Gastrocnemius medialis (tissue), 4 donors: Measurements from ENCODE around the gene GVQW3. TPM values are rescaled to one million over a fixed set of nuclear protein-coding genes. Genes with fewer than 3 reads are reported as not detected.

Experiments used
- ATAC-seq, 2 donors: fragments of 150-250 bp; one replicate each; pipeline ENCODE4 v1.9.1; 2016
- DNase-seq, 2 donors: peaks; one replicate each; pipeline ENCODE4 v3.0.0-alpha.2; 2019
- H3K27ac ChIP-seq, 4 donors: fragments of 200-600 bp; sonication (generic); 1 replicate in 1 of 4; 2 replicates in 3 of 4; pipeline ENCODE4 v1.5.1; 2016 to 2018; ENCODE audit warnings: mild to moderate bottlenecking in 2 of 4, moderate library complexity in 1 of 4
- H3K27me3 ChIP-seq, 3 donors: fragments of 200-600 bp; sonication (generic) in 2 of 3; 1 replicate in 1 of 3; 2 replicates in 2 of 3; pipeline versions ENCODE4 v1.5.1 to v1.6.0; 2016 to 2019; ENCODE audit warnings: mild to moderate bottlenecking in 1 of 3, moderate library complexity in 1 of 3
- H3K36me3 ChIP-seq, 2 donors: fragments of 200-600 bp; sonication (generic) in 1 of 2; one replicate each; pipeline ENCODE4 v1.5.1; 2017 to 2018
- H3K4me1 ChIP-seq, 2 donors: fragments of 200-600 bp; sonication (generic) in 1 of 2; one replicate each; pipeline ENCODE4 v1.5.1; 2016 to 2017; ENCODE audit warnings: mild to moderate bottlenecking in 2 of 2
- H3K4me3 ChIP-seq, 4 donors: fragments of 200-600 bp; sonication (generic) in 3 of 4; 1 replicate in 1 of 4; 2 replicates in 3 of 4; pipeline ENCODE4 v1.5.1; 2016 to 2019; ENCODE audit warnings: mild to moderate bottlenecking in 2 of 4
- H3K9me3 ChIP-seq, 3 donors: fragments of 200-600 bp; sonication (generic) in 2 of 3; 1 replicate in 1 of 3; 2 replicates in 2 of 3; pipeline ENCODE4 v1.5.1; 2016 to 2019
- CTCF ChIP-seq, 5 experiments: fragments of 450-650 bp in 3 of 5; fragments of 200-600 bp in 2 of 5; sonication (generic) in 2 of 5; IDR thresholded peaks in 4 of 5; conservative IDR thresholded peaks in 1 of 5; 1 replicate in 4 of 5; 2 replicates in 1 of 5; pipeline ENCODE4 v1.5.1; 2016 to 2019; ENCODE audit warnings: antibody characterized with exemption in 5 of 5, mild to moderate bottlenecking in 3 of 5, moderate library complexity in 3 of 5
- POLR2A ChIP-seq, 2 donors: fragments of 450-650 bp; IDR thresholded peaks; one replicate each; pipeline ENCODE4 v1.6.1; 2017; ENCODE audit warnings: antibody characterized with exemption in 2 of 2, mild to moderate bottlenecking in 2 of 2, moderate library complexity in 2 of 2
- in situ Hi-C, 4 donors: fragments of 200-750 bp; cut with MboI; loops; one replicate each; pipeline versions ENCODE4 v1.15.0 to v1.8.0; 2017; ENCODE audit warnings: low sequenced_read_pairs in 4 of 4
- intact Hi-C: fragments of 100-400 bp; cut with DNase I; formaldehyde crosslinking; loops from one replicate; pipeline ENCODE4 v1.15.1; 2023; ENCODE audit warnings: low total_unique reads
- total RNA-seq, 4 donors: library from RNA; depleted of rRNA; stranded (reverse); fragments of >200 nt; gene quantifications; one replicate each; pipeline versions ENCODE4 v1.1.0 to v1.2.3, GENCODE V29; 2016

The GVQW3 gene
- total RNA-seq, 4 donors from 2014 or later, result 0.07 to 0.70 (median 0.33) TPM

- intact Hi-C loops, result no loop called here
- no peaks in the 10 kb centered on the region for H3K9me3 ChIP-seq
- H3K27ac ChIP-seq, result no peak overlapping the region
- no peak for DNase-seq
- no peak overlapping the region for H3K4me3 ChIP-seq
- in situ Hi-C loops, result no loop called here
- peaks cover 0 to 40% of the 10 kb centered on the region in 2 donors for H3K36me3 ChIP-seq
- no peaks in the 10 kb centered on the region for H3K27me3 ChIP-seq
- no peaks in the 10 kb centered on the region for H3K4me1 ChIP-seq
- no peak for ATAC-seq
- TF ChIP-seq POLR2A (IDR thresholded peaks at IDR 0.05) (no peak), CTCF (IDR thresholded peaks at IDR 0.05 in 4 of 5, conservative IDR thresholded peaks at IDR 0.05 in 1 of 5) (no peak)
These were observed 26.0 kb upstream of the GVQW3 start for GRCh38 chr11:76355172-76355571.

- H3K27me3 ChIP-seq, result no peaks in the 10 kb centered on the region
- H3K4me3 ChIP-seq, result no peak overlapping the region
- in situ Hi-C loops (no loop called here), intact Hi-C loops (no loop called here)
- no peak for ATAC-seq
- peaks cover 5 to 13% of the 10 kb centered on the region in 2 donors for H3K4me1 ChIP-seq
- no peak for DNase-seq
- peaks cover 3 to 23% of the 10 kb centered on the region in 2 donors for H3K36me3 ChIP-seq
- H3K27ac ChIP-seq, result no peak overlapping the region
- no peaks in the 10 kb centered on the region for H3K9me3 ChIP-seq
- no peak for TF ChIP-seq CTCF (IDR thresholded peaks at IDR 0.05 in 4 of 5, conservative IDR thresholded peaks at IDR 0.05 in 1 of 5)
- no peak for TF ChIP-seq POLR2A (IDR thresholded peaks at IDR 0.05)
These were observed 19.7 kb upstream of the GVQW3 start for GRCh38 chr11:76361374-76361773.

- intact Hi-C loops, result no loop called here
- ATAC-seq (no peak), DNase-seq (no peak)
- Histone ChIP-seq H3K27ac (no peak overlapping the region), H3K36me3 (peaks cover 3 to 23% of the 10 kb centered on the region in 2 donors), H3K9me3 (no peaks in the 10 kb centered on the region), H3K4me1 (peaks cover 8 to 15% of the 10 kb centered on the region in 2 donors), H3K27me3 (no peaks in the 10 kb centered on the region), H3K4me3 (no peak overlapping the region)
- in situ Hi-C loops, result no loop called here
- TF ChIP-seq POLR2A (IDR thresholded peaks at IDR 0.05) (no peak), CTCF (IDR thresholded peaks at IDR 0.05 in 4 of 5, conservative IDR thresholded peaks at IDR 0.05 in 1 of 5) (no peak)
These were observed 19.3 kb upstream of the GVQW3 start for GRCh38 chr11:76361776-76362175.

- Histone ChIP-seq H3K27me3 (no peaks in the 10 kb centered on the region), H3K4me1 (peaks cover 12 to 18% of the 10 kb centered on the region in 2 donors), H3K36me3 (peaks cover 3 to 23% of the 10 kb centered on the region in 2 donors), H3K9me3 (no peaks in the 10 kb centered on the region), H3K27ac (no peak overlapping the region), H3K4me3 (no peak overlapping the region)
- in situ Hi-C loops, result no loop called here
- DNase-seq (no peak), ATAC-seq (no peak)
- TF ChIP-seq POLR2A (IDR thresholded peaks at IDR 0.05) (no peak), CTCF (IDR thresholded peaks at IDR 0.05 in 4 of 5, conservative IDR thresholded peaks at IDR 0.05 in 1 of 5) (no peak)
- intact Hi-C loops, result no loop called here
These were observed 18.4 kb upstream of the GVQW3 start for GRCh38 chr11:76362716-76363115.

GRCh38 chr11:76365038-76365679 lies 16.0 kb upstream of the GVQW3 start:
- no peak overlapping the region for H3K27ac ChIP-seq
- H3K9me3 ChIP-seq, result no peaks in the 10 kb centered on the region
- in situ Hi-C loops, result no loop called here
- DNase-seq, result no peak
- H3K27me3 ChIP-seq, result no peaks in the 10 kb centered on the region
- H3K4me3 ChIP-seq, result no peak overlapping the region
- intact Hi-C loops, result no loop called here
- H3K4me1 ChIP-seq, result peaks cover 26 to 29% of the 10 kb centered on the region in 2 donors
- no peak for ATAC-seq
- TF ChIP-seq POLR2A (IDR thresholded peaks at IDR 0.05), result no peak
- TF ChIP-seq CTCF (IDR thresholded peaks at IDR 0.05 in 4 of 5, conservative IDR thresholded peaks at IDR 0.05 in 1 of 5), result no peak
- H3K36me3 ChIP-seq, result peaks cover 3 to 17% of the 10 kb centered on the region in 2 donors
